NB4 (cell line): ENCODE data around the gene CUL9.

Experiments used
- CTCF ChIP-seq: IDR thresholded peaks from one replicate; pipeline ENCODE4 v1.5.1; 2012; ENCODE audit warnings: low read depth, low read length
- MAX ChIP-seq: IDR thresholded peaks from 2 replicates; pipeline ENCODE4 v1.6.1; 2011; ENCODE audit warnings: low read depth, low read length
- POLR2A ChIP-seq: IDR thresholded peaks from 2 replicates; pipeline ENCODE4 v1.6.1; 2011; ENCODE audit warnings: mild to moderate bottlenecking; ENCODE audit not compliant: insufficient read length; ENCODE audit errors: extremely low read depth

GRCh38 chr6:43183441-43183840 lies 1.4 kb downstream of the CUL9 start:
- TF ChIP-seq CTCF = no peak
- TF ChIP-seq POLR2A = no peak
- TF ChIP-seq MAX = no peak
